AG09309 (cell line): ENCODE results near the gene HAPLN1.

ENCODE experiments used
- DNase-seq: peaks from one replicate; pipeline ENCODE4 v3.0.0-alpha.2; 2010; ENCODE audit warnings: low read depth
- H3K4me3 ChIP-seq: 2 replicates; pipeline ENCODE4 v1.5.1; 2011; ENCODE audit warnings: mild to moderate bottlenecking, low read depth, low read length, moderate library complexity; ENCODE audit not compliant: control insufficient read depth
- CTCF ChIP-seq: IDR thresholded peaks from 2 replicates; pipeline ENCODE4 v1.5.1; 2011; ENCODE audit warnings: mild to moderate bottlenecking, low read depth, low read length, inconsistent platforms; ENCODE audit not compliant: insufficient read depth, control insufficient read depth; ENCODE audit errors: missing control alignments

HAPLN1 gene

GRCh38 chr5:83711982-83712601, 8.6 kb downstream of the HAPLN1 start:
- no peak for DNase-seq

GRCh38 chr5:83709973-83710372, 10.7 kb downstream of the HAPLN1 start:
- DNase-seq: no peak
- no peak overlapping the region for H3K4me3 ChIP-seq
- TF ChIP-seq CTCF: no peak

More at GRCh38 chr5:83711982-83712601, 8.6 kb downstream of the HAPLN1 start:
- TF ChIP-seq CTCF: peak; percentile 57
- H3K4me3 ChIP-seq: no peak overlapping the region

GRCh38 chr5:83708170-83708569, 12.5 kb downstream of the HAPLN1 start:
- no peak overlapping the region for H3K4me3 ChIP-seq
- no peak for TF ChIP-seq CTCF
- no peak for DNase-seq

GRCh38 chr5:83703059-83703458, 17.6 kb downstream of the HAPLN1 start:
- no peak for DNase-seq
- no peak for TF ChIP-seq CTCF
- no peak overlapping the region for H3K4me3 ChIP-seq

- TF ChIP-seq CTCF: no peak
- DNase-seq: no peak
- H3K4me3 ChIP-seq: no peak overlapping the region
Measured at GRCh38 chr5:83701886-83702285, 18.8 kb downstream of the HAPLN1 start.

- no peak for DNase-seq
- no peak for TF ChIP-seq CTCF
- H3K4me3 ChIP-seq: no peak overlapping the region
Measured at GRCh38 chr5:83689881-83690280, 30.8 kb downstream of the HAPLN1 start.
